Activated CD4-positive, alpha-beta T cell treated with anti-CD3 and anti-CD28 coated beads, Interleukin-10, Interleukin-2, amounts not matched to agents 100 ng/mL and 50 ng/mL, durations not matched to agents 16 hours and 8 hours (primary cell): ENCODE measurements around the gene ELF1.
"Not testable (repeated sequence)": the region's sequence is repeated elsewhere in the genome, so short reads cannot be mapped to it uniquely, and the experiment has no call there.

Experiments
- DNase-seq: peaks from one replicate; pipeline ENCODE4 v3.0.0-alpha.2; 2020

Gene ELF1

DNA sequence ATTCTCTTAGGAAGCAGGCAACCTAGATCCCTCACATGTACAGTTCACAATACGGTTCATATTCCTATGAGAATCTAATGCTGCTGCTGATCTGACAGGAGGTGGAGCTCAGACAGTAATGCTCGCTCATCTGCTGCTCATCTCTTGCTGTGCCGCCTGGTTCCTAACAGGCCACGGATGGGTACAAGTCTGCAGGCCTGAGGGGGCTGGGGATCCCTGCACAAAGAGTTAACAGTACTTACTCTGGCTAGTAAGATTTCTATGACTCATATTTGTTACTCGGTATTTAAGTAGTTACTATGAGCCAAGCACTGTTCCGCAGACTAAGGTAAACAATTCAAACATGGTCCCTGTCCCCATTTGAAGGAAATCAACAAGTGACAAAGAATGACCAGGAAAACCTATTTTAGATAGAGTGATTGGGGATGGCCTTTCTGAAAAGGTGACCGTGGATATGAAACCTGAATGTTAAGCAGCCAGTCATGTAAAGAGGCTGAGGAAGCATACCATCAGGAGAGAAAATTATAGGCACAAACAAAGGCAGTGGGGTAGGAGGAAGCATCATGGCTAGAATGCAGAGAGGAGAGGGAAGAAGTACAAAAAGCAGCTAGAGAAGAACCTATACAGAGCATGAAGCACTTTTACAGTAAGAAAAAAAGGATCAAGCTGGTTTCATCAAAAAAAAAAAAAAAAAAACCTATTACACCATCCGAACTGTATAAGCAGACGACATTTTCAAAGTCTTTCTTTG is 21.6 kb upstream of the ELF1 start:
- DNase-seq: no peak

DNA sequence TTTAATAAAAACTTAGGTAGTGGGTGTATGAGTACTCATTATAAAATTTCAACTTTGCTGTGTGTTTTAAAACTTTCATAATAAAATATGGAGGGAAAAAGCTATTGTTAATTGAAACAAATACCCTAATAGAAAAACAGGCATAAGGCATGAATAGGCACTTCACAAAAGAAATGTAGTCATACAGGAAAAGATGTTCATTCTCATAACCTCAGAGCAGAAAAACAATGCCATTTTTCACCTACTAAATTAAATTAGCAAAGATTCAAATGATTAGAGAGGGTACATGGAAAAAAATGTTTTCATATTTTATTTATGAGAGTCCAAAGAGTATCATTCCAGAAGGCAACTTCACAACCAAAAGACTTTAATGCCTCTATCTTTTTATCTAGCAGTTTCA is 20.6 kb upstream of the ELF1 start:
- DNase-seq: no peak

- not testable (repeated sequence) for DNase-seq
Observed at GRCh38 chr13:41036557-41036956, 17.4 kb upstream of the ELF1 start.

DNA sequence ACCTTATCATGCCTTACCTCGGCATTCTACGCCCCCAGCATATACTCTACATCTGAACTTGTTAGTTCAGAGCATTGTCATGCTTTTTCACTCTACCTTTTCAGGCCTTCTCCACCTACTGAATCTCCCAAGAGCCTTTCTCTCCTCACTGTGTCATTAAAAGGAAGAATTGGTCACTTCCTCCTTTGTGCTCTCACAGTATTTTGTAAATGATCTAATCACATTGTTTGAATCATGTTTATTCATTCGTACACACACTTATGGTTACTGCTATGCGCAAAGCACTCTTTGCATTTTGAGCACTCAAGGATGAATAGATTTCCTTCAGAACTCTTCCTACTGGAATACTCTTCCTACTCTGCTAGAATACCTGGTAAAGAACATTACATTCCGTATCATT is 15.8 kb upstream of the ELF1 start:
- no peak for DNase-seq

- no peak for DNase-seq
Observed at GRCh38 chr13:41034382-41034781, 15.3 kb upstream of the ELF1 start.

- no peak for DNase-seq
Observed at GRCh38 chr13:41032691-41033376, 13.7 kb upstream of the ELF1 start.

GRCh38 chr13:41029629-41030028 is 10.5 kb upstream of the ELF1 start:
- peak; percentile 44 for DNase-seq

- no peak for DNase-seq
Observed at GRCh38 chr13:41028051-41028450, 8.9 kb upstream of the ELF1 start.

- DNase-seq: no peak
Observed at GRCh38 chr13:41026788-41027187, 7.7 kb upstream of the ELF1 start.

DNA sequence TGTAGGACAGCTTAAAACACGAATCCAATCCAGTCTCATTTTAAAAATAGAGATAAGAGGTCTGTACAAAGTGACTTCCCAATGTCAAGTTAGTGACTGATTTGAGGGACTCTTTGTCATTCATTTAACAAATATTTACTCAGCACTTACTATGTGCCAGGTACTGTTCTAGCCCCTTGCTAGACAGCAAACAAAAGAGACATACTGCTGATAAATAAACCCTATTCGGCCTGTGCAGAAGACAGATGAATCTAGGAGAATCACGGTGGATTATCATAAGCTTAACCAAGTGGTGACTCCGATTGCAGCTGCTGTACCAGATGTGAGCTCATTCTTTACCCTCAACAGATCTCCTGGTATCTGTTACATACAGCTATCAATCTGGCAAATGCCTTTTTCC is 6.4 kb upstream of the ELF1 start:
- DNase-seq: no peak

DNA sequence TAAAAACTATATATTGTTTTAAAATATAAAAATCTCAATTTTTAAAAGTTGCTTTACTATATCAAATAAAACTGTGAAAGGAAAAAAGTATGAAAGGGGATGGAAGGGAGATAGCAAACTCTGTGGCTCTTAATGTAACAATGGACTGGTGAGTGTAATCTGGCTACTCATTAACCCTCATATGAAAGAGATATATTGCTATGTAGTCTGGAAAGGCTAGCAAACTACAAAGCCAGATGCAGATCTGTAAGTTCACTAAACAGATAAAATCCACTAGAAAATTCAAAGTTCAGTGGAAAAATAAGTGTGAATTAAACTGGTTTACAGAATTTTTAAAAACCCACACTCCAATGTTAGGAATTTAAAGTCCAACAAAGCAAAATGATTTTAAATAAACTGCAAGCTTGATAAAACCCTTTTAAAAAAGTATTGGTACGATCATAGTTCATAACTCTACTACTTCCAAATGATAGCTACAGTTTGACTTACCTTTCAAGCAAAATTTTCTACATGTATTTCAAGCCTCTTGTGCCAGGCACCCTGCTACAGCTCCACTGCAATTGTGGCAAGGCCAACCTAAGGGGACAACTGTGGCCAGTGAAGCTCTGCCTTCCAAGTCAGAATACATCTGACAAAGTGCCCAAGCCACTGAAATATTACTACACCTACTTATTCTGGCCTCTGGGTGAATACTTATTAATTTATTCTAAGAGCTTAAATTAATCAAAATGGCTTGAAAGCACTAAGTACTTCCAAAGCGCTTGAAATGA is 647 bp upstream of the ELF1 start:
- no peak for DNase-seq

- no peak for DNase-seq
Observed at GRCh38 chr13:41018602-41018948, 541 bp downstream of the ELF1 start.

DNA sequence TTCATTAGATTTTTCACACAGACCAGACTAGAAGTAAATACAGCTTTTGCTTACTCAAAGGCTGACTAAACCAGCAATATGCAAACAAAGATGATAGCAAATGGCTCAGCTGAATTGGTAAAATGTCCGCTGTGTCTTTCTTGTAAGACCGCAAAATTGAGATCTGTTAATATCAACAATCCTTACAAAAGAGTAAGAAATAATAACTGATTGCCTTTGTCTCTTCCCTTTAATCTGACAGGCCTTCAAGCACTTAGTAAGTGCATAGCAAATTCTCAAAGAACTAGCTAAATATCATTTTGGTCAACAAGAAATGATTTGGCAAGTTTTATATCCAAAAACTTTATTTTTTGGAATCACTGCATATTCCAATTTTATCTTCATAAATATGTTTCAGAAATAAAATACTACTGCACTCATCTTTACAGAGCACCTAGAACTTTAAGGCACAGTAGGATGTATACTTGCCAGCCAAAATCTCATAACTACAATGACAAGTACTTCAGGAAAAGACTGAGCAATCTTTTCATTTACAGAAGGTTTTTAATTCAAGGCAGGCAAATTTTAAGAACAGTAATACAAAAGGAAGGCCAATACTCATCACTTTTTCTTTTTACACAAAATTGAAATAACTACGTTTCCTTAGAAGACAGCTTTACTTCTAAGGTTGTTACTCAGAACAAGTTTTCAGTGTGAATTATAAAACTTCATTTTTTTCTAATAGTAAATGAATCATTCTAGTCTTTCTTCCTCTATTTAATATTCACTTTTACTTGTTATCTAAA is 1.1 kb downstream of the ELF1 start:
- peak; percentile 64 for DNase-seq

DNA sequence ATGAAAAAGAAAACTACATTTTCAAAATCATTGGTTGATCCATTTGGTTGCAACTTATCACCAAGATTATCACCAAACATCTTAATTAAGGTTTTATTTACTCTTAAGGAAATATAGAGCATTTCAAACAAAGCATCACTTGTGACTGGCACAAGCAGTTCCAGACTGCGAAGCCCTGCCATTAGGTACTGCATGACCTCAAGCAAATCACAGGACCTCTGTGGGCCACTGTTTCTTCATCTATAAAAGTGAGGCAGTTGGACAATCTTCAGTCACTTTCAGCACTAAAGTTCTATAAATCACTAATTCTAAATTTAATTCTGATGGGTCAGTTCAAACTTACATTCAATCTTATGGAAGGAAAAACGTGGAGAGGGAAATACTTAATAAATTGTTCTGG is 2.0 kb downstream of the ELF1 start:
- peak; percentile 56 for DNase-seq

GRCh38 chr13:41015920-41016319 is 3.2 kb downstream of the ELF1 start:
- DNase-seq: no peak

GRCh38 chr13:41013835-41014234 is 5.3 kb downstream of the ELF1 start:
- DNase-seq: peak; percentile 64

- no peak for DNase-seq
Observed at GRCh38 chr13:41012536-41012935, 6.6 kb downstream of the ELF1 start.

GRCh38 chr13:41011382-41011956 is 7.6 kb downstream of the ELF1 start:
- no peak for DNase-seq

DNA sequence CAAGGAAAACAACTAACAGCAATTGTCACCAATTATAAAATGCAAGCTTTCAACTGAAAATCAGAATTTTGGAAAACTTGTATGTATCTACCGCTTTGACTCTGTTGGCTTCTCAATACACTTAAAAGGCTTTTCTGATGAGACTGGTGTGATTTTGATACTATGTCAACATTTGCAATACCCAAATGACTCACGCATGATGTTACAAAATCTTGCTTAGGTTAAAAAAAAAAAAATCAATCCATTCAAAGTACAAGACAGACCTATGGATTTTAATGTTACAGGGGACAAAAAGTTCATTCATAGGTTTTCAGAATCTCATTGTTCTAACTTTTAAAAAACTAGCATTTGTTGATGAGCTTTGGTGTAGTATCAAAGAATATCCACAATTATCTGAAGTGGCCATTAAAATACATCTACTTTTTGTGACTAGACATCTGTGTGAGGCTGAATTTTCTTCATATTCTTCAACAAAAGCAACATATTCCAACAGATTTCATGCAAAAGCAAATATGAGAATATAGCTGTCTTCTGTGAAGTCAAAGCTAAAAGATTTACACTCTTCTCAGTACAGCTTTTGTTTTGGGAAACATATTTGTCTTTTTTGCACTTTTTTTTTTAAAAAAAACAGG is 10.7 kb downstream of the ELF1 start:
- peak; percentile 85 for DNase-seq

DNA sequence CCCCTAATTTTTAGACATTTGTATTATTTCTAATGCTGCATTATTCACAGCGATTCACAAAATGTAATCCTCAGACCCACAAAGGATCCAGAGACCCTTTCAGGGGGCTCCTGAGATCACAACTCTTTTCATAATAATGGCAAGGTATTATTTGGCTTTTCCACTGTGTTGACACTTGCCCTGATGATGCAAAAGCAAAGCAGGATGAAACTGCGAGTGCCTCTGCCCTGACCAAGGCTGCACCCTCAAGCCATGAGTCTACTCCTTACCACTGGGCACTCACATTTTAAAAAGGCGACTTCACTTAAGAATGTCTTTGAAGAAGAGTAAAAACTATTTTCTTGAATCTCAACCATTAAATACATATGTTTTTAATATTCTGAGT is 11.4 kb downstream of the ELF1 start:
- peak; percentile 68 for DNase-seq

DNA sequence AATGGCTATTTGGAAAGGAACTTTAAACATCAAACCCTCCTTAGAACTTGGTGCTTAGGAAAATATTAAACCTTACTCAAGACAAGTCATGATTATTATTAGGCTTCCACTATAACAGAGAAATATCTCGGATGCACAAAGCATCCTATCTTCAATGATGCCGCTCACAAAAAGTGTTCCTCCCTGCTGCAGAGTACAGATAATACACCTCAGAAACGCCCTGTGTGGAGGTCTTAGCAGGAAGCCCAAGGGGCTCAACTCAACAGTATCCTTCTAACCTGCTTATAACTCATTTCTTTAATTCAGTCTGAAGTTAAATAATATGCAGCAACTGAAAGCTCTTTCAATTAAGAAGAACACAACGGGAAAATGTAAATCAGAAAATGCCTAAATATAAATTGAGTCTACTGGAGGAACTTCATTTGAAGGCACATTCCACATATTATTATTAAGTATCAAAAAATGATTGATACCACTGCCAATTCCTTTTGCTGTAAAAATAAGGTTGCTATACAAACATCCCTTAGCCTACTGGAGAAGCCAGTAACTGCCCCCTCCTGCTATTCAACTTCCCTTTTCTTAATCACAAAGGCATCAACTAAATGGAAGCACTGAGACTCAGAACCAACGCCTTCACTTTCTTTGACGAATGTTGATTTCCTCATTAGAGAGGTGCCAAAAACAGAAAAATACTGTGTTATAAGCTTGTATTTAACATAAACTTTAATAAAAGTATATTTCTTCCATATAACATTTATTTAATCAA is 12.0 kb downstream of the ELF1 start:
- no peak for DNase-seq

GRCh38 chr13:41006306-41006705 is 12.8 kb downstream of the ELF1 start:
- peak; percentile 30 for DNase-seq
